SK-N-SH (cell line): ENCODE results near the gene GTSF1L. TPM values are rescaled to one million over a fixed set of nuclear protein-coding genes. Genes with fewer than 3 reads are reported as not detected.

Source experiments
- CTCF ChIA-PET: fragments of 300-600, 350-600 bp; formaldehyde crosslinking; extraction: SDS; loops from one replicate; lab custom pipeline; 2021; lab: Yijun Ruan, JAX
- POLR2A ChIA-PET: fragments of 350-600 bp; sonication (Branson Sonifier 250); formaldehyde crosslinking; extraction: SDS; loops from one replicate; lab custom pipeline; 2020; ENCODE audit warnings: antibody characterized with exemption, inconsistent platforms; lab: Yijun Ruan, JAX
- DNase-seq: peaks from one replicate; pipeline ENCODE4 v3.0.0; 2012
- H2AFZ ChIP-seq: fragments of 200-600 bp; sonication (generic); 2 replicates; pipeline ENCODE4 v1.8.1; 2016; ENCODE audit warnings: antibody characterized with exemption, mild to moderate bottlenecking, low read depth
- H3F3A ChIP-seq: fragments of 200-600 bp; sonication (generic); replicated peaks from 2 replicates; pipeline ENCODE3; 2016; ENCODE audit warnings: antibody characterized with exemption, mild to moderate bottlenecking; ENCODE audit not compliant: insufficient read depth
- H3K27ac ChIP-seq, 2 experiments: fragments of 200-500 bp in 1 of 2; fragments of 200-600 bp in 1 of 2; sonication (Bioruptor generic) in 1 of 2; sonication (generic), shearing (Covaris generic) in 1 of 2; 2 replicates each; pipeline versions ENCODE4 v1.5.1 to v1.6.1; 2014 to 2016; ENCODE audit warnings: low read depth in 2 of 2, inconsistent platforms in 1 of 2, low read length in 1 of 2, mild to moderate bottlenecking in 1 of 2, mixed read lengths in 1 of 2
- H3K27me3 ChIP-seq: fragments of 200-600 bp; sonication (generic), shearing (Covaris generic); 2 replicates; pipeline ENCODE4 v1.6.1; 2016; ENCODE audit warnings: mixed run types; ENCODE audit not compliant: insufficient read depth
- H3K36me3 ChIP-seq, 2 experiments: fragments of 200-500 bp in 1 of 2; fragments of 200-600 bp in 1 of 2; sonication (Bioruptor generic) in 1 of 2; sonication (generic) in 1 of 2; replicated peaks in 1 of 2; 2 replicates each; pipeline versions ENCODE3 to v1.5.1; 2014 to 2016; ENCODE audit warnings: low read length in 1 of 2, mild to moderate bottlenecking in 1 of 2; ENCODE audit not compliant: insufficient read depth in 2 of 2, control insufficient read depth in 1 of 2
- H3K4me1 ChIP-seq, 2 experiments: fragments of 200-500 bp in 1 of 2; fragments of 200-600 bp in 1 of 2; sonication (Bioruptor generic) in 1 of 2; sonication (generic), shearing (Covaris generic) in 1 of 2; 2 replicates each; pipeline versions ENCODE4 v1.5.1 to v1.6.1; 2014 to 2016; ENCODE audit warnings: low read depth in 1 of 2, low read length in 1 of 2, mixed run types in 1 of 2; ENCODE audit not compliant: insufficient read depth in 2 of 2, control insufficient read depth in 1 of 2
- H3K4me2 ChIP-seq: fragments of 200-600 bp; sonication (generic), shearing (Covaris generic); 2 replicates; pipeline ENCODE4 v1.6.1; 2017; ENCODE audit warnings: mixed run types
- H3K4me3 ChIP-seq, 2 experiments: fragments of 200-500 bp in 1 of 2; fragments of 200-600 bp in 1 of 2; sonication (Bioruptor generic) in 1 of 2; sonication (generic), shearing (Covaris generic) in 1 of 2; 2 replicates each; pipeline versions ENCODE4 v1.5.1 to v1.8.1; 2014 to 2016; ENCODE audit warnings: low read depth in 2 of 2, inconsistent platforms in 1 of 2, low read length in 1 of 2, mild to moderate bottlenecking in 1 of 2, mixed read lengths in 1 of 2, moderate library complexity in 1 of 2
- H3K79me2 ChIP-seq: fragments of 200-600 bp; sonication (generic); 2 replicates; pipeline ENCODE4 v1.8.1; 2017; ENCODE audit warnings: mild to moderate bottlenecking; ENCODE audit not compliant: insufficient read depth
- H3K9ac ChIP-seq: fragments of 200-600 bp; sonication (generic); 2 replicates; pipeline ENCODE4 v1.6.1; 2017; ENCODE audit warnings: mixed run types
- H3K9me2 ChIP-seq: fragments of 200-600 bp; sonication (generic); 2 replicates; pipeline ENCODE4 v1.6.1; 2017; ENCODE audit warnings: mixed run types
- H3K9me3 ChIP-seq: fragments of 200-600 bp; sonication (generic); 2 replicates; pipeline ENCODE4 v1.6.1; 2017; ENCODE audit warnings: mixed run types, mild to moderate bottlenecking, moderate library complexity
- H4K20me1 ChIP-seq: fragments of 200-600 bp; sonication (generic); 2 replicates; pipeline ENCODE4 v1.6.1; 2017; ENCODE audit warnings: mild to moderate bottlenecking, mixed run types; ENCODE audit not compliant: insufficient read depth
- EP300 ChIP-seq, 2 experiments: IDR thresholded peaks; 2 replicates each; pipeline versions ENCODE4 v1.4.0 to v1.6.1; 2012; ENCODE audit warnings: borderline replicate concordance in 1 of 2, low read depth in 1 of 2, low read length in 1 of 2
- EZH2phosphoT487 ChIP-seq: fragments of 200-600 bp; sonication (generic); IDR thresholded peaks from 2 replicates; pipeline ENCODE4 v1.6.1; 2017; ENCODE audit warnings: low read depth, mixed run types, mild to moderate bottlenecking, antibody characterized with exemption, moderate library complexity, borderline replicate concordance
- FOXJ3 ChIP-seq: sonication (generic); formaldehyde crosslinking; IDR thresholded peaks from 2 replicates; pipeline ENCODE4 v1.5.1; 2020; ENCODE audit warnings: mild to moderate bottlenecking, missing genetic modification reagents
- JUND ChIP-seq: IDR thresholded peaks from 2 replicates; pipeline ENCODE4 v1.4.0; 2012
- YY1 ChIP-seq: IDR thresholded peaks from 2 replicates; pipeline ENCODE4 v1.4.0; 2012; ENCODE audit warnings: low read depth, mild to moderate bottlenecking
- WGBS: methylation state at CpG from one replicate; pipeline ENCODE4 v1.1.6; 2017; ENCODE audit warnings: low lambda C conversion rate; 5-methylcytosine and 5-hydroxymethylcytosine counted together
- polyA plus RNA-seq, 3 experiments: library from polyadenylated mRNA; depleted of rRNA; stranded (reverse); fragments of >200 nt; gene quantifications; 2 replicates each; pipeline ENCODE4 v1.2.3, GENCODE V29; 2012
- TF ChIP-seq, protein P1 (sequence below): IDR thresholded peaks from 2 replicates; pipeline ENCODE4 v1.4.0; 2012; ENCODE audit warnings: low read depth, borderline replicate concordance
- TF ChIP-seq, protein P2 (sequence below): fragments of 150-350 bp; IDR thresholded peaks from 2 replicates; pipeline ENCODE4 v1.6.1; 2016; ENCODE audit warnings: mild to moderate bottlenecking, low read depth, low read length
- TF ChIP-seq, protein P3 (sequence below): IDR thresholded peaks from 2 replicates; pipeline ENCODE4; 2012

The GTSF1L gene
- polyA plus RNA-seq, 1 of the 3 experiments (the other 2 are of a cell fraction) = not detected

DNA sequence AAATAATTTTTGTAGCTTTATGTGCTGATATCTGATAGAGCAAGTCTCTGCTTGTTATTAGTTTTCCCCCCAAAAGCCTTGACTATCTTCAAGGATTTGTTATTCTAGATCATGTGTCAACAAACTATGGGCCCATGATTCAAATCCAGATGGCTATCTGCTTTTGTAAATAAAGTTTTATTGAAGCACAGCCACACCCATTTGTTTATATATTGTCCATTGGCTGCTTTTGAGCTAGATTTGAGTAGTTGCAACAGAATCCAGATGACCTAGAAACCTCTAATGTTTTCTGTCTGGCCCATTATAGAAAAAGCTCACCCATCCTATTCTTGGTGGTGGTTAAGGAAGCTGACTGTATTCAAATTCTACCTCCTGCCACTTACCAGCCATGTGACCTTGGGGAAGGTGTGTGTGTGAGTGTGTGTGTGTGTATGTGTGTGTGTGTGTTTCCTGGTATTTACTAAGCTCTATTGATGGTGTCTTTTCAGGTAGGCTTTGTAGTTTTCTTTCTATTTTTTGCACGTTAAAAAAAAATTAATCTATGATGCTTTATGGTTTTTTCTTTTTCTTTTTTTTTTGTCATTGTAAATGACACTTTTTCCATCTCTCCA, 1.3 kb upstream of the GTSF1L start:
- H3K9ac ChIP-seq = no peak overlapping the region
- H3K79me2 ChIP-seq = no peaks in the 10 kb centered on the region
- H2AFZ ChIP-seq = no peak overlapping the region
- no peak for TF ChIP-seq YY1
- TF ChIP-seq, all 33 proteins: peak for 0
- H3K36me3 ChIP-seq = no peaks in the 10 kb centered on the region
- no peaks in the 10 kb centered on the region for H3K9me2 ChIP-seq
- no peaks in the 10 kb centered on the region for H4K20me1 ChIP-seq
- 79% methylated on average over 1 of the region's 1 CpG for WGBS
- H3F3A ChIP-seq = no peaks in the 10 kb centered on the region
- no peaks in the 10 kb centered on the region for H3K27me3 ChIP-seq
- no peak overlapping the region for H3K4me3 ChIP-seq
- no peak overlapping the region for H3K27ac ChIP-seq
- H3K4me2 ChIP-seq = no peak overlapping the region
- CTCF ChIA-PET = interaction anchor here (1.0 to 1.3 kb wide), 2 partner anchors 22 to 190 kb away, joined by 3 to 5 read pairs; no protein-coding TSS in a partner anchor
- H3K9me3 ChIP-seq = no peaks in the 10 kb centered on the region
- no peak for DNase-seq
- POLR2A ChIA-PET = no interaction called here
- peaks cover 0 to 9% of the 10 kb centered on the region in 2 experiments; a peak in 1 of 4 replicates for H3K4me1 ChIP-seq

DNA sequence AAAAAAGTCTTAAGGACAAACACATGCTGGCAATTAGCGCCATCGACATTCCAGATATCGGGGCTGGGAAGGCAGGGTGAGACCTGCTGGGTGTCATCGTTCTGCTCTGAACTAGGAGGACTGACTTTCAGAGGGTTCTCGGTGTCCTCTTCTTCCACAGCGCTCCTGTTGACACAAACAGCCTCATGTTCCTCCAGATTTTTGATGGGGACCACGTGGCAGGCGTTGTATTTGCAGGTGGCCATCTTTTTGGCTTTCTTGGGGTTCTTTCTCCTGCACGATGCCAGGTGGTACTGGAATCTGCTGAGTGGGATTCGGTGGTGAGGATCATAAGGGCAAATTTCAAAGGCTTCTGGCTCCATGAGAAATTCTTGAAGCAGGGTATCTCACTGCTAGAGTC, 469 bp downstream of the GTSF1L start:
- no peak overlapping the region for H3K4me3 ChIP-seq
- H2AFZ ChIP-seq = no peak overlapping the region
- no peaks in the 10 kb centered on the region for H3F3A ChIP-seq
- no peaks in the 10 kb centered on the region for H4K20me1 ChIP-seq
- CTCF ChIA-PET = interaction anchor here (1.4 to 1.6 kb wide), 2 partner anchors 9 to 189 kb away, joined by 3 to 4 read pairs; no protein-coding TSS in a partner anchor
- TF ChIP-seq JUND (no peak), EP300 (IDR thresholded peaks at IDR 0.05; ENCODE audit: borderline replicate concordance in 1 of 2, low read depth in 1 of 2, low read length in 1 of 2) (no peak), EZH2phosphoT487 (no peak), FOXJ3 (CRISPR knock-in tag) (no peak)
- TF ChIP-seq, protein P1, sequence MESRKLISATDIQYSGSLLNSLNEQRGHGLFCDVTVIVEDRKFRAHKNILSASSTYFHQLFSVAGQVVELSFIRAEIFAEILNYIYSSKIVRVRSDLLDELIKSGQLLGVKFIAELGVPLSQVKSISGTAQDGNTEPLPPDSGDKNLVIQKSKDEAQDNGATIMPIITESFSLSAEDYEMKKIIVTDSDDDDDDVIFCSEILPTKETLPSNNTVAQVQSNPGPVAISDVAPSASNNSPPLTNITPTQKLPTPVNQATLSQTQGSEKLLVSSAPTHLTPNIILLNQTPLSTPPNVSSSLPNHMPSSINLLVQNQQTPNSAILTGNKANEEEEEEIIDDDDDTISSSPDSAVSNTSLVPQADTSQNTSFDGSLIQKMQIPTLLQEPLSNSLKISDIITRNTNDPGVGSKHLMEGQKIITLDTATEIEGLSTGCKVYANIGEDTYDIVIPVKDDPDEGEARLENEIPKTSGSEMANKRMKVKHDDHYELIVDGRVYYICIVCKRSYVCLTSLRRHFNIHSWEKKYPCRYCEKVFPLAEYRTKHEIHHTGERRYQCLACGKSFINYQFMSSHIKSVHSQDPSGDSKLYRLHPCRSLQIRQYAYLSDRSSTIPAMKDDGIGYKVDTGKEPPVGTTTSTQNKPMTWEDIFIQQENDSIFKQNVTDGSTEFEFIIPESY = no peak
- TF ChIP-seq, protein P2, sequence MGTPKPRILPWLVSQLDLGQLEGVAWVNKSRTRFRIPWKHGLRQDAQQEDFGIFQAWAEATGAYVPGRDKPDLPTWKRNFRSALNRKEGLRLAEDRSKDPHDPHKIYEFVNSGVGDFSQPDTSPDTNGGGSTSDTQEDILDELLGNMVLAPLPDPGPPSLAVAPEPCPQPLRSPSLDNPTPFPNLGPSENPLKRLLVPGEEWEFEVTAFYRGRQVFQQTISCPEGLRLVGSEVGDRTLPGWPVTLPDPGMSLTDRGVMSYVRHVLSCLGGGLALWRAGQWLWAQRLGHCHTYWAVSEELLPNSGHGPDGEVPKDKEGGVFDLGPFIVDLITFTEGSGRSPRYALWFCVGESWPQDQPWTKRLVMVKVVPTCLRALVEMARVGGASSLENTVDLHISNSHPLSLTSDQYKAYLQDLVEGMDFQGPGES = no peak
- TF ChIP-seq, protein P3, sequence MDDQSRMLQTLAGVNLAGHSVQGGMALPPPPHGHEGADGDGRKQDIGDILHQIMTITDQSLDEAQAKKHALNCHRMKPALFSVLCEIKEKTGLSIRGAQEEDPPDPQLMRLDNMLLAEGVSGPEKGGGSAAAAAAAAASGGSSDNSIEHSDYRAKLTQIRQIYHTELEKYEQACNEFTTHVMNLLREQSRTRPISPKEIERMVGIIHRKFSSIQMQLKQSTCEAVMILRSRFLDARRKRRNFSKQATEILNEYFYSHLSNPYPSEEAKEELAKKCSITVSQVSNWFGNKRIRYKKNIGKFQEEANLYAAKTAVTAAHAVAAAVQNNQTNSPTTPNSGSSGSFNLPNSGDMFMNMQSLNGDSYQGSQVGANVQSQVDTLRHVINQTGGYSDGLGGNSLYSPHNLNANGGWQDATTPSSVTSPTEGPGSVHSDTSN = no peak
- WGBS = 92% methylated on average over 10 of the region's 10 CpGs
- POLR2A ChIA-PET = no interaction called here
- no peaks in the 10 kb centered on the region for H3K9me3 ChIP-seq
- no peak overlapping the region for H3K27ac ChIP-seq
- H3K9ac ChIP-seq = no peak overlapping the region
- no peaks in the 10 kb centered on the region for H3K36me3 ChIP-seq
- peaks cover 0 to 15% of the 10 kb centered on the region in 2 experiments; a peak in 1 of 4 replicates for H3K4me1 ChIP-seq
- H3K4me2 ChIP-seq = no peak overlapping the region
- no peaks in the 10 kb centered on the region for H3K9me2 ChIP-seq
- H3K79me2 ChIP-seq = no peaks in the 10 kb centered on the region
- no peaks in the 10 kb centered on the region for H3K27me3 ChIP-seq
- no peak for DNase-seq
